Hepatocyte (in vitro differentiated cells): ENCODE data around the gene SLC10A6. TPM values are rescaled to one million over a fixed set of nuclear protein-coding genes. Genes with fewer than 3 reads are reported as not detected.

Experiments used
- DNase-seq: peaks from one replicate; pipeline ENCODE4 v3.0.0-alpha.2; 2016; ENCODE audit warnings: low spot score
- H2AFZ ChIP-seq: fragments of 200-600 bp; sonication (generic); 2 replicates; pipeline ENCODE4 v1.6.0; 2016; ENCODE audit warnings: antibody characterized with exemption, mild to moderate bottlenecking
- H3K27ac ChIP-seq: fragments of 200-600 bp; sonication (generic); 2 replicates; pipeline ENCODE4 v1.5.1; 2016; ENCODE audit warnings: mild to moderate bottlenecking
- H3K27me3 ChIP-seq: fragments of 200-600 bp; sonication (generic); 2 replicates; pipeline ENCODE4 v1.6.1; 2016
- H3K36me3 ChIP-seq: fragments of 200-600 bp; sonication (generic); replicated peaks from 2 replicates; pipeline ENCODE4 v1.5.1; 2016; ENCODE audit warnings: low read depth; ENCODE audit not compliant: insufficient read depth
- H3K4me1 ChIP-seq: fragments of 200-600 bp; sonication (generic); 2 replicates; pipeline ENCODE4 v1.5.1; 2016; ENCODE audit warnings: mild to moderate bottlenecking, moderate library complexity; ENCODE audit not compliant: insufficient read depth
- H3K4me2 ChIP-seq: fragments of 200-600 bp; sonication (generic); 2 replicates; pipeline ENCODE4 v1.6.0; 2016
- H3K4me3 ChIP-seq: fragments of 200-600 bp; sonication (generic); 2 replicates; pipeline ENCODE4 v1.5.1; 2016; ENCODE audit warnings: mild to moderate bottlenecking
- H3K79me2 ChIP-seq: fragments of 200-600 bp; sonication (generic); 2 replicates; pipeline ENCODE4 v1.6.0; 2017; ENCODE audit warnings: mild to moderate bottlenecking
- H3K9me2 ChIP-seq: fragments of 200-600 bp; sonication (generic); replicated peaks from 2 replicates; pipeline ENCODE4 v1.6.0; 2017; ENCODE audit warnings: mild to moderate bottlenecking; ENCODE audit not compliant: insufficient read depth
- H3K9me3 ChIP-seq: fragments of 200-600 bp; sonication (generic); 2 replicates; pipeline ENCODE4 v1.5.1; 2016; ENCODE audit warnings: low read depth, mild to moderate bottlenecking
- H4K20me1 ChIP-seq: fragments of 200-600 bp; sonication (generic); 2 replicates; pipeline ENCODE4 v1.6.0; 2016; ENCODE audit warnings: mild to moderate bottlenecking; ENCODE audit not compliant: insufficient read depth, poor library complexity, severe bottlenecking
- CTCF ChIP-seq: fragments of 200-600 bp; sonication (generic); IDR thresholded peaks from 2 replicates; pipeline ENCODE4 v1.5.1; 2016; ENCODE audit warnings: antibody characterized with exemption, mild to moderate bottlenecking; ENCODE audit not compliant: poor library complexity
- EZH2 ChIP-seq: fragments of 200-600 bp; sonication (generic); IDR thresholded peaks from 2 replicates; pipeline ENCODE4 v1.6.1; 2016; ENCODE audit warnings: antibody characterized with exemption, mild to moderate bottlenecking, borderline replicate concordance
- EZH2phosphoT487 ChIP-seq: fragments of 200-600 bp; sonication (generic); IDR thresholded peaks from one replicate; pipeline ENCODE4 v1.6.1; 2018; ENCODE audit warnings: antibody characterized with exemption, mild to moderate bottlenecking, low read depth, moderate library complexity; ENCODE audit not compliant: unreplicated experiment, severe bottlenecking
- WGBS: methylation state at CpG from one replicate; pipeline ENCODE4 v1.1.6; 2016; ENCODE audit warnings: low lambda C conversion rate; ENCODE audit errors: missing lambda C conversion rate; 5-methylcytosine and 5-hydroxymethylcytosine counted together
- polyA plus RNA-seq: library from polyadenylated mRNA; unstranded; fragments of >200 nt; fragmentation: Nextera tagmentation; extraction: Ambion mirVana; gene quantifications from 2 replicates; pipeline ENCODE4 v1.2.1, GENCODE V29; 2016
- total RNA-seq: library from RNA; depleted of rRNA; stranded (reverse); fragments of >200 nt; gene quantifications from 2 replicates; pipeline ENCODE4 v1.2.3, GENCODE V29; 2014

SLC10A6 gene
- total and polyA plus RNA-seq, 2 experiments from 2014 or later: 0.10 TPM; not detected in 1

DNA sequence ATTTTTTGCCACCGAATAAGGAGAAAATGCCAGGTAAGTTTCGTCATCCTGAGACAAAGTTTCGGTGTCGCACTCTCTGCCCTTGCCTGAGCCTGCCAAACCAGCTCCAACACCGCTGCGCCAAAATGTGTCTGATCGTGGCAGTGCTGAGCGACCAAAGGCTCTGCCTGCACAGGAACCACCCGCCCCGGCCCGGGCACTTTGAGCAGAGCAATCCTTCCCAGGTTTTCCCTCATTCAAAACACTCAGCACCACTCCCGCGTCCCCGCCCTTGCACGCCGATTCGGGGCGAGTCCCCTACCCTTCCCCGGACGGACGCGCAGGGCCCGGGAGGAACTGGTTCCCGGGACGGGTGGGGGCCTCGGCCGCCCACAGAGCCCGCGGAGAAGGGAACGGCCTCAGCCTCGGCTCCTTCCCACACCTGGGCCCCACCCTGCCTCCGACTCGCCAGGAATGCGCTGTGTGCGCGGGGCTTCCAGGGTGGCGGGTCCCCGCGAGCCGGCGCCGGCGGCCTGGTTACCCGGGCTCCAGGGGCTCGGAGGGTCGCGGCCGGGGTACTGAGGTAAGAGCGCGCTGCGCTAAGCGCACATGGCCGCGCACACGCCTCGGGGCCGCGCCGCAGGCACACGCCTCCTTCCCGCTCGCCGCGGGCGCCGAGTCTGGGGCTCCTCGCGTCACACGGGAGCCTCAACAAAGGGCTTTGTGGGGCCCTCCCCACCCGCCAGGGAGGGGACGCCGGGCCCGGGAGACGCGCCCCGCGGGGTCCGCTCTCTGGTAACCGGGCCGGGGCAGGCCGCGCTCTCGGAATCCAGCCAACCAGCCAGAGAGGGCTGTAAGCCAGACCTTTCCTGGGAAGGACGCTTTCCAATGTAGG lies 42.8 kb upstream of the SLC10A6 start, which contains the start of gene C4orf36:
Gene C4orf36, minus strand, starts transcription at position 661 of the 874 bp plus-strand sequence. CDS start 902 bp downstream, outside the sequence.
- no peaks in the 10 kb centered on the region for H3K36me3 ChIP-seq
- H3K9me3 ChIP-seq: no peaks in the 10 kb centered on the region
- no peaks in the 10 kb centered on the region for H4K20me1 ChIP-seq
- H3K9me2 ChIP-seq: no peaks in the 10 kb centered on the region
- under 1% methylated on average over 68 of the region's 84 CpGs for WGBS
- H3K27ac ChIP-seq: peak within 1 kb of the TSS; percentile 93
- H2AFZ ChIP-seq: peak within 1 kb of the TSS; percentile 100
- H3K4me2 ChIP-seq: peak within 1 kb of the TSS; percentile 90
- peaks cover 14% of the 10 kb centered on the region for H3K4me1 ChIP-seq
- peak within 1 kb of the TSS; percentile 95 for H3K4me3 ChIP-seq
- H3K27me3 ChIP-seq: no peaks in the 10 kb centered on the region
- TF ChIP-seq CTCF (no peak), EZH2phosphoT487 (no peak)
- no peaks in the 10 kb centered on the region for H3K79me2 ChIP-seq
- DNase-seq: peak; percentile 77

DNA sequence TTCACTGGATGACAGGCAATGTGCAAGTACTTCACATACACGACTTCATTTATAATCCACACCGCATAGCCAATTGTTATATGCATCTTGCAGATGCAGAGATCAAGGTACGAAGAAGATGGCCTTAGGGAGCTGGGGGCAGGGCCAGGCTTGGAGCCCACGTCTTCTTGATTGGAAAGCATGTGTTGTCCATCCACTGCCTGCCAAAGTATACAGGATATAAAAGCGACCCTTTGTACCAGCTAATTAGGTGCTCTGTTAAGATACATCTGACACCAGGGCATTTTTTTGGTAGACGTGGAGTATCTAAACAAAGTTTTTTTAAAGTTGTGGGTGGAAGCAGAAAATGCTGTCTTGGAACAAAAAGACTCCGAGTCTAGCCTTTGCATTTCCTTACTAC lies 41.6 kb upstream of the SLC10A6 start:
- Histone ChIP-seq H3K79me2 (no peaks in the 10 kb centered on the region), H3K27ac (peak overlapping the region; percentile 93), H2AFZ (peak overlapping the region; percentile 100), H3K9me2 (no peaks in the 10 kb centered on the region), H3K4me2 (peak overlapping the region; percentile 90), H4K20me1 (no peaks in the 10 kb centered on the region), H3K4me3 (no peak overlapping the region), H3K9me3 (no peaks in the 10 kb centered on the region), H3K4me1 (peaks cover 14% of the 10 kb centered on the region), H3K27me3 (no peaks in the 10 kb centered on the region), H3K36me3 (no peaks in the 10 kb centered on the region)
- TF ChIP-seq EZH2 (no peak), CTCF (no peak), EZH2phosphoT487 (no peak)
- DNase-seq: no peak
- 69% methylated on average over 7 of the region's 7 CpGs for WGBS

DNA sequence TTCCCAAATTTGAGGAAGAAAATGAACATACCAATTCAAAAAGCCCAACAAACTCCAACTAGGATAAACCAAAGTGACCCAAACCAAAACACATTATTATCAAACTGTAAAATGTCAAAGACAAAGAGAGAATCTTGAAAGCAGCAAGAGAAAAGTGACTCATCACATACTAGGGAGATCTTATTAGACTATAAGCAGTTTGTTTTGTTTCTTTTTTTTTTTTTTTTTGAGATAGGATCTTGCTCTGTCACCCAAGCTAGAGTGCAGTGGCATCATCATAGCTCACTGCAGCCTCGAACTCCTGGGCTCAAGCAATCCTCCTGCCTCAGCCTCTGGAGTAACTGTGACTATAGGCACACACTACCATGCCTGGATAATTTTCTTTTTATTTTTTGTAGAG lies 30.5 kb upstream of the SLC10A6 start:
- H3K4me2 ChIP-seq: no peak overlapping the region
- H3K79me2 ChIP-seq: no peaks in the 10 kb centered on the region
- peaks cover 7% of the 10 kb centered on the region for H3K9me3 ChIP-seq
- H3K4me1 ChIP-seq: no peaks in the 10 kb centered on the region
- no peaks in the 10 kb centered on the region for H3K9me2 ChIP-seq
- H3K27me3 ChIP-seq: no peaks in the 10 kb centered on the region
- no peaks in the 10 kb centered on the region for H3K36me3 ChIP-seq
- 75% methylated on average over 1 of the region's 1 CpG for WGBS
- TF ChIP-seq EZH2: no peak
- TF ChIP-seq EZH2phosphoT487: no peak
- TF ChIP-seq CTCF: no peak
- DNase-seq: no peak
- H2AFZ ChIP-seq: no peak overlapping the region
- no peak overlapping the region for H3K27ac ChIP-seq
- H3K4me3 ChIP-seq: no peak overlapping the region
- H4K20me1 ChIP-seq: no peaks in the 10 kb centered on the region
